KMS-11 (cell line): Measurements from ENCODE around the gene KIAA0930.
"Not testable (repeated sequence)": the region's sequence is repeated elsewhere in the genome, so short reads cannot be mapped to it uniquely, and the experiment has no call there.

Experiments used
- H2AFZ ChIP-seq: fragments of 200-600 bp; sonication (generic); 2 replicates; pipeline ENCODE4 v1.6.1; 2016; ENCODE audit warnings: antibody characterized with exemption, mixed run types, low read depth
- H3K27ac ChIP-seq: fragments of 200-600 bp; sonication (generic); 2 replicates; pipeline ENCODE4 v1.6.1; 2016; ENCODE audit warnings: mild to moderate bottlenecking, mixed run types
- H3K27me3 ChIP-seq: fragments of 200-600 bp; sonication (generic); 2 replicates; pipeline ENCODE4 v1.6.1; 2017; ENCODE audit warnings: mild to moderate bottlenecking, low read depth, mixed run types, moderate library complexity; ENCODE audit not compliant: insufficient read depth
- H3K36me3 ChIP-seq: fragments of 200-600 bp; sonication (generic); 2 replicates; pipeline ENCODE4 v1.6.1; 2017; ENCODE audit warnings: mild to moderate bottlenecking, mixed run types; ENCODE audit not compliant: insufficient read depth
- H3K4me1 ChIP-seq: fragments of 200-600 bp; sonication (generic); 2 replicates; pipeline ENCODE4 v1.6.1; 2016; ENCODE audit warnings: mild to moderate bottlenecking, low read depth, mixed run types; ENCODE audit not compliant: poor library complexity, severe bottlenecking
- H3K4me2 ChIP-seq: fragments of 200-600 bp; sonication (generic); 2 replicates; pipeline ENCODE4 v1.7.0; 2016; ENCODE audit warnings: mild to moderate bottlenecking, mixed run types
- H3K4me3 ChIP-seq: fragments of 200-600 bp; sonication (generic); IDR thresholded peaks from 2 replicates; pipeline ENCODE4 v1.6.1; 2017; ENCODE audit warnings: low read depth, low read length, mixed read lengths; ENCODE audit not compliant: insufficient read depth
- H3K79me2 ChIP-seq: fragments of 200-600 bp; sonication (generic); 2 replicates; pipeline ENCODE4 v1.6.1; 2016; ENCODE audit warnings: low read depth, mixed run types; ENCODE audit not compliant: insufficient read depth
- H3K9ac ChIP-seq: fragments of 200-600 bp; sonication (generic); 2 replicates; pipeline ENCODE4 v1.6.1; 2016; ENCODE audit warnings: mild to moderate bottlenecking, mixed run types
- H4K20me1 ChIP-seq: fragments of 200-600 bp; sonication (generic); 2 replicates; pipeline ENCODE4 v1.6.1; 2016; ENCODE audit warnings: mild to moderate bottlenecking, mixed run types; ENCODE audit not compliant: insufficient read depth
- CTCF ChIP-seq: fragments of 200-600 bp; sonication (generic); conservative IDR thresholded peaks from 2 replicates; pipeline ENCODE4 v1.6.1; 2017; ENCODE audit warnings: low read depth, mild to moderate bottlenecking, antibody characterized with exemption, low read length, moderate library complexity, mixed read lengths

KIAA0930 gene

GRCh38 chr22:45262931-45263462 is 22.3 kb upstream of the KIAA0930 start:
- Histone ChIP-seq H3K9ac (no peak overlapping the region), H4K20me1 (no peaks in the 10 kb centered on the region), H3K36me3 (no peaks in the 10 kb centered on the region), H3K4me2 (no peak overlapping the region), H2AFZ (no peak overlapping the region), H3K4me3 (no peak overlapping the region), H3K4me1 (peaks cover 11% of the 10 kb centered on the region), H3K27me3 (peaks cover 9% of the 10 kb centered on the region; the same call in 1 of the 2 replicates), H3K79me2 (no peaks in the 10 kb centered on the region), H3K27ac (no peak overlapping the region)
- no peak for TF ChIP-seq CTCF

- Histone ChIP-seq H3K9ac (no peak overlapping the region), H3K27ac (no peak overlapping the region), H4K20me1 (no peaks in the 10 kb centered on the region), H3K4me3 (no peak overlapping the region), H3K4me2 (no peak overlapping the region), H3K36me3 (no peaks in the 10 kb centered on the region), H2AFZ (no peak overlapping the region), H3K27me3 (peaks cover 9% of the 10 kb centered on the region; the same call in 1 of the 2 replicates), H3K4me1 (peaks cover 11% of the 10 kb centered on the region), H3K79me2 (no peaks in the 10 kb centered on the region)
- no peak for TF ChIP-seq CTCF
These were observed 21.7 kb upstream of the KIAA0930 start for GRCh38 chr22:45262195-45262930.

GRCh38 chr22:45261407-45262088 is 20.9 kb upstream of the KIAA0930 start:
- H2AFZ ChIP-seq = no peak overlapping the region
- no peaks in the 10 kb centered on the region for H3K36me3 ChIP-seq
- TF ChIP-seq CTCF = no peak
- H3K9ac ChIP-seq = no peak overlapping the region
- H3K4me2 ChIP-seq = no peak overlapping the region
- H3K27me3 ChIP-seq = peaks cover 9% of the 10 kb centered on the region; the same call in 1 of the 2 replicates
- H4K20me1 ChIP-seq = no peaks in the 10 kb centered on the region
- no peaks in the 10 kb centered on the region for H3K79me2 ChIP-seq
- H3K4me1 ChIP-seq = peaks cover 11% of the 10 kb centered on the region
- H3K4me3 ChIP-seq = no peak overlapping the region
- H3K27ac ChIP-seq = no peak overlapping the region

- not testable (repeated sequence) for H4K20me1 ChIP-seq, H3K4me3 ChIP-seq, H2AFZ ChIP-seq, H3K27ac ChIP-seq, H3K4me2 ChIP-seq, H3K79me2 ChIP-seq, H3K27me3 ChIP-seq, H3K9ac ChIP-seq, H3K36me3 ChIP-seq
- peaks cover 11% of the 10 kb centered on the region for H3K4me1 ChIP-seq
These were observed 19.7 kb upstream of the KIAA0930 start for GRCh38 chr22:45260395-45260759.
